CD4-positive, alpha-beta T cell treated with Interferon alpha-2 for 1 hour (primary cell): ENCODE data around the gene UGT1A8.
"Not testable (repeated sequence)": the region's sequence is repeated elsewhere in the genome, so short reads cannot be mapped to it uniquely, and the experiment has no call there.

Experiments used
- DNase-seq, 2 donors: peaks; one replicate each; pipeline ENCODE4 v3.0.0-alpha.2; 2020 to 2022

The UGT1A8 gene

GRCh38 chr2:233689031-233689430 is 71.6 kb downstream of the UGT1A8 start:
- no peak for DNase-seq

GRCh38 chr2:233689501-233689900 is 72.1 kb downstream of the UGT1A8 start:
- no peak for DNase-seq

- DNase-seq, result no peak
Measured at GRCh38 chr2:233690444-233690843, 73.0 kb downstream of the UGT1A8 start.

- DNase-seq, result no peak
Measured at GRCh38 chr2:233691443-233692433, 74.3 kb downstream of the UGT1A8 start.

- no peak for DNase-seq
Measured at GRCh38 chr2:233692648-233693047, 75.2 kb downstream of the UGT1A8 start, which contains the start of gene UGT1A6. UGT1A6 (plus strand) TSS chr2:233692890; CDS start chr2:233693005, 115 bp downstream.

- DNase-seq, result no peak
Measured at GRCh38 chr2:233693963-233694362, 76.5 kb downstream of the UGT1A8 start.

- DNase-seq, result no peak
Measured at GRCh38 chr2:233698740-233699139, 81.3 kb downstream of the UGT1A8 start.

GRCh38 chr2:233699424-233700027 is 82.1 kb downstream of the UGT1A8 start:
- no peak for DNase-seq

- no peak for DNase-seq
Measured at GRCh38 chr2:233700028-233700635, 82.7 kb downstream of the UGT1A8 start.

- not testable (repeated sequence) for DNase-seq
Measured at GRCh38 chr2:233700842-233701241, 83.4 kb downstream of the UGT1A8 start.

- no peak for DNase-seq
Measured at GRCh38 chr2:233702238-233702637, 84.8 kb downstream of the UGT1A8 start.

- no peak for DNase-seq
Measured at GRCh38 chr2:233705911-233706506, 88.6 kb downstream of the UGT1A8 start.

GRCh38 chr2:233706720-233707119 is 89.3 kb downstream of the UGT1A8 start:
- no peak for DNase-seq

- DNase-seq, result no peak
Measured at GRCh38 chr2:233707940-233708644, 90.7 kb downstream of the UGT1A8 start.

GRCh38 chr2:233708942-233709341 is 91.5 kb downstream of the UGT1A8 start:
- no peak for DNase-seq

GRCh38 chr2:233711312-233712008 is 94.0 kb downstream of the UGT1A8 start:
- peak; percentile 42 to 61 for DNase-seq

- no peak for DNase-seq
Measured at GRCh38 chr2:233712611-233713261, 95.3 kb downstream of the UGT1A8 start, which contains the start of gene UGT1A5. UGT1A5 (plus strand) TSS chr2:233712907; CDS start chr2:233712992, 85 bp downstream.

GRCh38 chr2:233713262-233713615 is 95.8 kb downstream of the UGT1A8 start:
- DNase-seq, result no peak

GRCh38 chr2:233714121-233714520 is 96.7 kb downstream of the UGT1A8 start:
- DNase-seq, result no peak

GRCh38 chr2:233718552-233718951 is 101.1 kb downstream of the UGT1A8 start, which contains the start of gene UGT1A4:
UGT1A4 (plus strand) TSS chr2:233718736; CDS start chr2:233718821, 85 bp downstream.
- no peak for DNase-seq

- DNase-seq, result no peak
Measured at GRCh38 chr2:233728723-233729301, 111.4 kb downstream of the UGT1A8 start, which contains the start of gene UGT1A3. UGT1A3 (plus strand) TSS chr2:233729042; CDS start chr2:233729127, 85 bp downstream.
